COR-L47 (cell line): ENCODE results near the gene TKT.
A peak's percentile ranks its signal among the peaks of the same experiment; 100 is the strongest.

Experiments
- DNase-seq: peaks from one replicate; lab custom pipeline; 2025; lab: John Stamatoyannopoulos, UW

TKT gene

DNA sequence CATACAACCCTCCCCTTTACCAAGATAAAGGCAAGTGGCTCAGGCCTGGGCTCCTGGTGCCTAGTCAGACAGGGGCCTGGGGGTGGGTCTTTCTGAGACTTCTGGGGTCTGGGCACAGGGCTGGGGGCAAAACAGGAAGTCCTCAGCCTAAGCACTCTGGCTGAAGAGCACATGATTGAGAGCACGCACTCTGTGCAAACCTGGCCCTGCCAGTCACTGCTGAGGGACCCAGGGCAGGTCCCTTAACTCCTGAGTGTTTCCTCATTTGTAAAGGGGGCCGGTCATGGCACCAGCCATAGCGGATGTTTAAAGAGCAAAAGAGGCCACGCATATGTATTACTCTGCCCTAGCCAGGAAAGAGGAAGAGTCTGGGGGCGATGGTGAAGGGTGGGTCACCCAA lies 16.0 kb downstream of the TKT start:
- DNase-seq = no peak

GRCh38 chr3:53238886-53239285 lies 16.9 kb downstream of the TKT start:
- no peak for DNase-seq

DNA sequence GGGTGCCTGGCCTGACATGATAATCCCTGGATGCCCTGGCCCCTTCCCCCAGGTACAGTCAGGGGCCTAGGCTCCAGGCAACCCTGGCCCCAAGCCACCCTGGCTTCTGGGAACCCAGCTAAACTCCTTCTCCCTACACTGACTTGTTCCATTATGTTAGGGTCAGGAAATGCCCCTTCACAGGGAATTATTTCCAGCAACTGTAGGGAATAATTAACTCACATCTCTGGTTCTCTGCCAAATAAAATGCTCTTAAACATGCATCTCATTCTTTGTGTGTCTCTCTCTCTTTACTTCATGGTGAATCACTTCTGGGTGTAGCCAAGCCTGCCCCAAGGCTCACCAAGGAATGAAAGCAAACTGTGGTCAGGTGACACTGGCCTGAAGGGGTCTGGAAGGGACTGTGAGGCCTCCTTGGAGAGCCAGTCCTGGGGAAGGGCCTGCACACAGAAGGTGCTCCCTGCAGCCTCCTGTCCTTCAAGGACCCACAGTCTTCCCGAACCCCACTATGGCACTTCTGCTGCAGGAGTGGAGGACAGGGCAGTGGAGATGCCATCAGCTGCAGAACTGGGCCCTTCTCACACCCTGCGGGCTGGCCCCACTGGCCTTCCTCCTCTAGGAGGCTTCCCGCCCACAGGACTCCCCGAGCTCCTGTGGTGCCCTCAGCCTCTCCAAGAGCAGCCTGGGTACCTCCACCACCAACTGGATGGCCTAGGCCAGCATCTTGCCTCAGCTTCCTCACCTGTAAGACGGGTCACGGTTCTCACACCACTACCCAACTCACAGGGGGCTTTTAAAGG lies 17.6 kb downstream of the TKT start:
- peak; percentile 4 for DNase-seq

- DNase-seq = no peak
Measured at GRCh38 chr3:53236112-53236841, 19.5 kb downstream of the TKT start.

DNA sequence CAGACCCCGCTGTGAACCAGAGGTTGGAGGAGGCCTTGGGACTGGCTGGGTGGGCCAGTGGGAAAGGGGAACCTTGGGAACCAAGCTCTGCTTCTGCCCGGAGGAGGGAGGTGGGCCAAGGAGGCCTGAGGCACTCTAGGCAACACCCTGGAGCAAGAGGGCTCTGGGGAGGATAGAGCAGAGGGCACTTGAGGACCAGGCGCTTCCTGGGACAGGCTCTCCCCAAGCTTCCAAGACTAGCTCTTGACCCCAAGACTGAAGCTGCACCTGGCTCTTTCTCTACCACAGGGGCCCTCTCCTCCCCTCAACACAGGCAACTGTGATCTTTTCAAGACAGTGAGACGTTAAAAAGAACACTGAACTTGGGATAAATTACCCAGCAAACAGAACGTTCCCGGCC lies 20.3 kb downstream of the TKT start:
- DNase-seq = no peak

GRCh38 chr3:53234841-53235232 lies 21.0 kb downstream of the TKT start:
- DNase-seq = no peak

DNA sequence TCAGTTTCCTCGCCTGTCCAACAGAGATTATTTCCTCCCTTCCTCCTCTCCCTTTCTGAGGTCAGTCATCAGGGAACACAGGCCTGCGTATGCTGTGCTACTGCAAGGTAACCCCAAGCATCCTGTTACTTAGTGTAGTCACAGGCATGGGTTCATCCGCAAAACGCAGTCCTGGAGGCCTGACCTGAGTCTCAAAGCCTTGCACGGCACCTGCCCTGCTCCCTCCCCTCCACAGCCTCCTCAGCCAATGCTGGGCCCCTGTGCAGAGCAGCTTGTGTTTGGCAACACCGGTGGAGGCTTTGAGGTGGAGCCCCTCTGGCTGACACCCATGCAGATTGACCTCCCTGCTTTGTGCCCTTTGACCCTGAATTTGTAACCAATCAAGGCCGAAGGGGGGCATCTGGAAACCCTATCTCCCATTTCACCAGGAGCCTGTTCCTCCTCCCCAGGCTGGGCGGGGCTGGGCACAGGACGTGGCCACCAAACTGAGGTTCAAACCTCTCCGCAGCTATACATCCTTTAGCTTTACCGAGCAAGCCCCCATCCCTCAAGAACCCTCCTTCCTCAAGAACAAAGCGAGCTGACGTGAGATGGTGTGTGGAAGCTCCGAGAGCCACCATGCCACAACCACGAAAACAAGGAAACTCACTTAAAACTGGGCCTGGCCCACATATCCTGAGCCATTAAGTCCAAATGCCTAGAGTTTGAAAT lies 21.5 kb downstream of the TKT start:
- DNase-seq = no peak

- no peak for DNase-seq
Measured at GRCh38 chr3:53232641-53233377, 23.0 kb downstream of the TKT start.

DNA sequence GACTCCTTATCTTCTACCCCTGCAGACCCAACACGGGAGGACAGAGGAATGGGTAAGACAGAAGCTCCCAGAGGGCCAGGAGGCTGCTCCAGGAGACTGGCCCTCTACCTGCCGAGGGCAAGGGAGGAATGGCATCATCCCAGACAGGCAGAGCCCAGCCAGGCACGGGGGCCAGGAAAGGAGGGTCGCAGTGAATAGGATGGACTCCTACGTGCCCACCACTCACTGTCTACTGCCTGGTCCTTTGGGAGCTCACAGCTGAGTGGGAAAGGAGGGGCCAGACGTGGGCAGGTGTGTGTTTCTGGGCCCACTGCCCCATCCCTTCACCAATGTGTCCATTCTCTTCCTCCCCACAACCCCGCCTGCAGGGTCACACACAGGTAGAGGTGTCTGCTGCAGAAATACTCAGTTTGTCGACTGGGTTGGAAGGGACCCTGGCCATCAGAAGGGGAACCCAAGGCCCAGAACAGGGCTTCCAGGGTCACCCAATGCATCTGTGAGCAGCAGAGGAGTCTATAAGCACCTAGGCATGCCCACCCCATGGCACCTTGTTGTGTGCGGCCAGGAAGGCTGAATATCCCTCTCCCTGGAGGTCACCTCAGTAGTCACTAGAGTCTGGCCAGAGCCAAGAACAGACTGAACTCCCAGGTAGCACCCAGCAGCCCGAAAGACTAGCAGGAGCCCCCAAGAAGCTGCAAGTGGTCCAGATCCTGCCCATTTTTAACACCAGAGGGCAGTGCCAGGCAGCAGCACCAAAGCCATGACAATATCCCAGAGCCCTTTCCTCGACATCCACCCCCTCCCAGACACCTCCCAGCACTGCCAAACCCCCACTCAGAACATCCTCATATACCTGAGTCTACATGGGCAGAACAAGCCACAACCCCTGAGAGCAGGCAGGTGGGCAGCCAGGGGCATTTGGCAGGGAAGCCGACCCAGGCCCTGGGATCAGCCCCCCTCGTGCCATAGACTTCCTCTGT lies 24.0 kb downstream of the TKT start:
- no peak for DNase-seq

DNA sequence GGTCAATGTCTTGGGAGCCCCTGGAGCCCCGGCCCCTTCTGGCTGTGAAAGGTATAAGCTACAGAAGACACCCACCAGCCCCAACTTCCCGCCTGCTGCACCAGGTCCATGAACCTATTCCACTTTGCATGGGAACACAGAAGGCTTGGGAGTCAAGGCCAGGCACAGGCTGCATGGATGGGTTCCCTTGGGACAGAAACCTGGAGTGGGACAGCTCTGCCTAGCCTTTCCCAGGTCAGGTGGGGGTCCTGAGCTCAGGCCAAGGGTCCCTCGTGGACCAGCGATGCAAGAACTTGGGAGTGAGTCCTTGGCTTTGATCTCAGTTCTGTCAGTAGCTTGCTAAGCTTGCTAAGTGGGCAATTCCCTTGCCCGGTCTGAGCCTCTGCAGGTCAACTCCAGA lies 25.0 kb downstream of the TKT start:
- no peak for DNase-seq

DNA sequence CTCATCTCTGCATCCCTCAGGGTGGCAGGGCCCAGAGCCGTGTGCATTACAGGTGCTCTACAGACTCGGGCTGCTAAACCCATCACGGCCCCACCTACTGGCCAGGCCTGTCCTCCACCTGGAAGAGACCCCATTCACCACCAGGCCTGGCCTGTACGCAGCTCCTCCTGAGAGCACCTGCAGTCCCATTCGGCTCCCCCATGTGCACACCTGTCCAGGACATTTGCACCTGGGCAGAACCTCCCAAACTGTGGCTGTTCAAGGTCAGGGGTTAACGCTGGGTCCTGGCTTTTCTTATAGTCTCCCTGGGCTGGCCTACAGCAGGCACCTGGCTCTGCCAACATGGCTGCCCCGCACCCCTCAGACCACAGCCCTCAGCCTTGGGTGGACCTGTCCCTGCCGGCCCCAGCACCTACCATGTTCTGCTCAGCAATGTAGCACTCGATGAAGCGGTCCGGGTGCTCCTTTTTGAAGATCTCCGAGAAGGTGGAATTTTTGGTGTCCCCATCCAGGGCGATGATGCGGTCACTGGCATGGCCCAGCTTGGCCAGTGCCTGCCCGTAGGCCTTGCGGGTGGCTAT lies 25.7 kb downstream of the TKT start:
- no peak for DNase-seq

- DNase-seq = no peak
Measured at GRCh38 chr3:53229606-53230005, 26.2 kb downstream of the TKT start.

DNA sequence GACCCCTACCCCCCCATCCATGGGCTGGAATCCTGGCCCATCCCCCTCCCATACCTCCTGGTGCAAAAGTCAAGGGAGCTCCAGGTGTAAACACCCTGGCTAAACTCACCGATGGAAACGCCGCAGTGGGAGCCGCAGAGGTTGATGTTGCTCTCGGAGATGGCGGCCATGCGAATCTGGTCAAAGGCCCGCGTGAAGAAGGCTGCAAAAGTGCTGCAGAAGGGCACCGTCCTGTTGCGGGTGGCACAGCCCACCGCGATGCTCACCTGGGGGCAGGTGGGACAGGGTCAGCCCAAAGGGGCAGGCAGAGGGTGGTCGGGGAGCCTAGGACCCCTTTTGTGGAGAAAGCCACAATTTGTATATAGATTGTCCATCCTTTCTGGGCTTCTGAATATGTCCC lies 26.7 kb downstream of the TKT start:
- DNase-seq = no peak

DNA sequence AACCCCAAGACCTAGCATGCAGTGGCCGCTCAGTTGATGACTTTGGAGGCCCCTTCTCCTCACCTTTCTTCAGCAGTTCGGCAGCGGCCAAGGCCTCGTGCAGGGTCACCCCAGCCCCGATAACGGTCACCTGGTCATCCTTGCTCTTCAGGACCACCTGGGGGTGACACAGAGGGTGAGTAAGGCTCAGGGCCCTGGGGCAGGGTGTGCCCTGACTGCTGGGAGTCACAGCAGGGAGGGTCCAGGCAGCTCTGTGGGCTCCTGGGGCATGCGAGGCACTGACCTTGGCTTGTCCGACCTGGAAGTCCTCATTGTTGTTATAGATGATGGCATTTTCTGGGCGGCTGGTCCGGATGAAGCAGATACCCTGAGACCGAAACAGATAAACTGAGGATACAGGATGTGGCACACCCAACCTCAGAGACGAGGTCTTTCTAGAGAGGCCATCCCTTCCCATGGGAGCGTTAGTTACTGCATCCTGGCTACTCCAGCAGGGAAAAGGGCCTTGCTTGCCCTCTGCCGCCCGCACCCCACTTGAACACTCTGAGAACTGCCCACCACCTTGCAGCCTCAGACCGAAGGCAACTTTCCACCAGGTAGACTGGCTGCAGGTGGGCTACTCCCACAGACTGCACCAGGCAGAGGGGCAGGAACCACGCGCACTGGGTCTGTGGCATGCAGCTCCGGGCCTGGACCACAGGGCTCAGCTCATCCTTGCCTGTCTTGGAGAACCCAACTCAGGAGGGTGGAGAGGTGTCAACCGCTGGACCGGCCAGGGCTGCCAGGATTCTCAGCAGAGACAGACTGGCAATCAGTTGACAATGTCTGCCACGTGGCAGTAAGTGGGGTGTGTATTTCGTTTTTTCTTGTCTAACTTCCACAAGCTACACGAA lies 27.6 kb downstream of the TKT start:
- no peak for DNase-seq

- no peak for DNase-seq
Measured at GRCh38 chr3:53226841-53227407, 28.9 kb downstream of the TKT start.

- no peak for DNase-seq
Measured at GRCh38 chr3:53226142-53226840, 29.5 kb downstream of the TKT start.

- no peak for DNase-seq
Measured at GRCh38 chr3:53225651-53226050, 30.2 kb downstream of the TKT start.

DNA sequence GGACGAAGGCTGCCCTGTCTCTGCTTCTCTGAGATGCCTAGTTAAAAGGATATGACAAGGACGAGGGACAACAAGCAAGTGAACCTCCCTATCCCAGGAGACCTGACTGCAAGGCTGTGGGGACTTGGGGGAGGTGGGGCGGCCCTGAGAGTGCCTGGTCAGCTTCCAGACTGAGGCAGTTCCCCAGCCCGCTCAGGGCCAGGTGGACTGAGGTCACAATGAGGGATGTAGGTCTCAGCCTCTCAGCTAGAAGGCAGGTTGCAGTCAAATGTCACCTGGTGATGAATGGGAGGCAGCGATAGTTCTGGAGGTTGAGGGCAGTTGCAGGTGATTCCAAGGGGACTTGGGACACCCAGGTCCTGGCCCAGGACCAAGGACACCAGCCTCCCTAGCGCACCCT lies 30.6 kb downstream of the TKT start:
- DNase-seq = no peak

- no peak for DNase-seq
Measured at GRCh38 chr3:53224536-53224935, 31.3 kb downstream of the TKT start.
